Activated CD4-positive, alpha-beta T cell treated with anti-CD3 and anti-CD28 coated beads for 24 hours (primary cell): ENCODE data around the gene LRRIQ3.
A peak's percentile ranks its signal among the peaks of the same experiment; 100 is the strongest.
"Not testable (repeated sequence)": the region's sequence is repeated elsewhere in the genome, so short reads cannot be mapped to it uniquely, and the experiment has no call there.

ENCODE experiments used
- DNase-seq, 2 donors: peaks; one replicate each; pipeline ENCODE4 v3.0.0-alpha.2; 2020; ENCODE audit warnings: low read depth in 2 of 2

LRRIQ3 gene, protein sequence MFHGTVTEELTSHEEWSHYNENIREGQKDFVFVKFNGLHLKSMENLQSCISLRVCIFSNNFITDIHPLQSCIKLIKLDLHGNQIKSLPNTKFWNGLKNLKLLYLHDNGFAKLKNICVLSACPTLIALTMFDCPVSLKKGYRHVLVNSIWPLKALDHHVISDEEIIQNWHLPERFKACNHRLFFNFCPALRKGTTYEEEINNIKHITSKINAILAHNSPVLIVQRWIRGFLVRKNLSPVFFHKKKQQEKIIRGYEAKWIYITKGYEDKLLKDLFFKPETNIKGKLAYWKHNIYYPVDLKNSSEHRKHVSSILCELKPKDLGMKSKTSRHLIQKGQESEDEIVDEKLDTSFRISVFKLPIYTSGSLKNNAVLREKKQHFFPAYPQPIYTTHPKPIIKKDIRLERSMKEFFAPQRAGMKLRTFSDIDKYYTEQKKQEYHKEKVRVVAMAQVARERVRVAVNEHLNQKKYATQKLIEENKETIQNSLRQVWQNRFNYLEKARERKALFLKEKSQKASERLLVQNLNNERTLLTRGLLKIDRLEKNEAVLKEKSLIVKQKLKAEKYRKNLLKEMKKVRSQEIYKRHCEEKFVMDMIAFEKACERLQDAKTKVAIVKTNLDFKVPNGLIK

DNA sequence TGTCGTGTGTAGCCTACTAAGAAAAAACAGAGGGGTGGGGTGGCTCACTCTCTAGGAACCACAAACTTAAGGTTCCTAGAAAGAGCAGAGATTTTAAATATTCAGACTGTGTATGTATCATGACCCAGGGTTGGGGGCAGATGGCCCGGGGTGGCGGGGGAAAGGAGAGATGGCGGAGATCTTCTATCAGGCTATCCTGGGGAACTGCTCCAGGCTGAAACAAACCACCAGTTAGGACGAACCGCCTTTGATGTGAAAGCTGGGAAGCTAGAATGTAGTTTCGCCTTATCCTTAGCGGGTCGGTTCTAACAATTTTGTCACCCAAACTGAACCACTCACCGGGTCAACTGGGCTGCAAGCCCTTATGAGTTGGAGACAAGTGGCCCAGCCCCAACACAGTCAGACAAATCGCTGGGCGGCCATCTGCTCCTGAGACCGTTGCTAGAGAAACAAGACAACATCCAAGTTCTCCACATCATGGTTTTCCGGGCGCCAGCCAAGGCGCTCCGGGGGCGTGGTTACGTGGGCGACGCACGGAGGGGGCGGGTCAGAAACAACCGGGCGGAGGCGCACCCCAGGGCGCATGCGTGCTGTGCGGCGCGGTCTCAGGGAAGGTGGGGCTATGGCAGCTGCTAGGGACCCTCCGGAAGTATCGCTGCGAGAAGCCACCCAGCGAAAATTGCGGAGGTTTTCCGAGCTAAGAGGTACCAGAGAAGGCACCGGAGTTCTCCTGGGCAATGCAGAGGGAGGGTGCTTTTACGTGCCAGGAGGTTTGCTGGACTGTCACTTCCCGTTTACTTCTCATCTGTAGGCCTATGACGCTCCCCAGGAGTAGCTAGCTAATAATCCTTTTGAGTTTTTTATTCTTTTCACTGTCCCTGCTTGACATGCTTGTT lies at the start of gene LRRIQ3, which contains the start of gene FPGT:
Gene LRRIQ3, minus strand, starts transcription at position 520 of the 896 bp plus-strand sequence. CDS start 14,492 bp downstream, outside the sequence.
Gene FPGT, plus strand, starts transcription at position 586 of the 896 bp plus-strand sequence. Its CDS starts 37 bp downstream, at position 623.
- peak; percentile 90 to 92 for DNase-seq

DNA sequence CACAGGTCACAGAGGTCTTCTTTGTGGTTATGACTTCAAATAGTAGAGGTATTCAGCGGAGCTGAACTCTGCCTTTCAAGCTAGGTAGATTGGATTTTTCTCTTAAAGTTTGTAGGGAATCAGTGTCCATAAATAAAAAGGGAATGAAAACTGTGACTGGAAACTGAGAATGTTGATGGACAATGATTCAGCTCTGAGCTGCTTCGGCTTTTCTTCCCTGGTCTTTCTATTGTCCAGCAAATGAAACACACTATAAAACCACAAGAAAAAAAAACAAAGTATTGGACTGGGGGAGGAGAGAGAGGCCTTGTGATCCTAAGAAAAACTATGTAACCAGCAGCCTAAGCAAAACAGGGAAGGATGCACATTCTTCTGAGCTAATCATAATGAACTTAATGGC lies 48.3 kb upstream of the LRRIQ3 start:
- DNase-seq = no peak

DNA sequence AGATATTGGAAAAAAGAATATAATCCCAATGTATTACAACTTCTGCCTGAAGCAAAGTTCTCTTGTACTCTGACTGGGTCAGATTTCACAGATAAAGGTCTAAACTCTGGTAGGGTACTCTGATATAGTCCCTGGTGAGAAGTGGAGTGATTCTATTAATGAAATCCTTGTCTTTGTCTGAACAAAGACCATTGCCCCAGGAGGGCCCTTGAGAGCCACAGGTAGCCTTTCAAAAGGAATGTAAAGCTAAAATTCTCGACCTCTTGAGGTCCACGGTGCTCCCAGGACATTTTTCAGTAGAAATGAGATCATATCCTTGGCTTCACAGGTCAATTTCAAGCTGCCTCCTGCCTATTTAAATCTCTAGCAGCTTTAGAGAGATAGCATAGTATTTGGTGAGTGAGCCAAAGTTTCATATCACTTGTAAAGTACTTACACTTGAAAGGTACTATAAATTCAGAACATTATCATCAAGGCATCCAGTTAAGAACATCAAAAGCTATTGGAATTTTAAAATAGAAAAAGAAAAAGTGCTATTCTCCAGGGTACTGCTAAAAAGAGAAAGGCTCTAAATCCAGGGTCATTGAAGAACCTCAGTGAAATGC lies 47.3 kb upstream of the LRRIQ3 start:
- no peak for DNase-seq

DNA sequence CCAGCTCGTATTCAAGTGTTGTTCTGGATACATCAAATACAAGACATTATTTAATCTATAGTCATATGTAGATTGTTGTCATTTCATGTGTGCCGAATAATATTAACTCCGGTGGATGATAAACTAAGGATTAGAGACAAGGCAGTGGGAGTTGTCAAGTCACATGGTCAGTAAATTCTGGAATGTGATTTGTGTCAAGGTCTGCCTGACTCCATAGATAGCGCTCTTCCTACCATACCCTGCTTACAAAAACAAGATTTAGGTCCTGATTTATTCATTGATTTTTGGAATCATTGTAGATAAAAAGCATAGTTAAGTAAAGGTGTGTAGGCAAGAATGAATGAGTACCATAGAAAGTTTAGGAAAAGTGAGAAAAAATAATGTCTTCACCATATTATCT lies 39.8 kb upstream of the LRRIQ3 start:
- DNase-seq = no peak

DNA sequence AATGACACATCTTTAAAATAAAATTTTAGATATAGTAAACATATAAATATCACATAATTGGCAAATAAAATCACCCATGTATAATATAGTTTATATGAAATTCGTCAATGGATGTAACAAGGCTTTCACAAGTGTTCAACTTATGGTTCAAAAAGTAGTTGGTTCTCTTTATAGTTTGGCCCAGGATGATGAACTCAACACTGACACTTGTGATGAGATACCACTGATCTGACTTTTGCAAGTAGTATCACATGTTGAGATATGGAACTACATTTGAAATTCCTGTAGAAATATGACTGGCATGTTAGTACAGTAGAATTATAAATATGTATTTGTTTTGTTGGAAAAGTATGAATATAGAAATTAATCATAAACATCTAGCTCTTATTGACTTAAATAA lies 39.1 kb upstream of the LRRIQ3 start:
- DNase-seq = no peak

DNA sequence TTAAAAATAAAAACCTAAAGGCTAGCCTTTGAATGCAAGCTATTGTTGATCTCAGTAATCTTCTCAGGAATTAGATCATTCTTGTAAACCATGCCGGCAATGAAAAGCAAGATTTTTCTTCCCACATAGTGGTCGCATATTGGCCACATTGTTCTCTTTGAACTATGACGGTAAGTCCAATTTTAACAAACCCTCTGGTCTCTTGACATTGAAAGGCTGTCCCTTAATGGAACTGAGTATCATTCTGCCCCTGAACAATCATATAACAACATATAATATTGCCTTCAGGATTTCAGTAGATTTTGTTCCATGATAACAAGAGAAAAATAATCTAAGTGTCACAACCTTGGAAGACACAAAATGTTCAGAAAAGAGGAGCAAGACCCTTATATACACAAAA lies 38.5 kb upstream of the LRRIQ3 start:
- DNase-seq = no peak

DNA sequence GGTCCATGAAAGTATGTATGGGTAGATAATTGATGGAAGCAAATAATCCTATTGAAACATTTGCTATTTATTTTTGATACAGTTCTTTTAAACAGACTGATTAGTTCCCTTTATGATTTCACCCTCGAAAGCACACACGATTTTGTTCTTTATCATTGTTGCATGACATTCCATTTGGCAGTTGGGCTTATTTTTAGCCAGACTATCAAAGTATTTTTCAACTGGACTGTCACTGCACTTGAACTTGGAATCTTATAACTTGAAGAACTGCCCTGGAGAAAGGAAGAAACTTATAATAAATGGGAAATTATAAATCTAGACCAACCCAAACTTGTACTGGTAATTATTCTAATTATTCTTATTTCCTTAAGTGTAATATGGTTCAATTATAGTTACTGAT lies 37.2 kb upstream of the LRRIQ3 start, which contains the start of gene TNNI3K:
Gene TNNI3K, plus strand, starts transcription at position 235 of the 400 bp plus-strand sequence. Its CDS starts 65 bp downstream, at position 300.
- DNase-seq = no peak

DNA sequence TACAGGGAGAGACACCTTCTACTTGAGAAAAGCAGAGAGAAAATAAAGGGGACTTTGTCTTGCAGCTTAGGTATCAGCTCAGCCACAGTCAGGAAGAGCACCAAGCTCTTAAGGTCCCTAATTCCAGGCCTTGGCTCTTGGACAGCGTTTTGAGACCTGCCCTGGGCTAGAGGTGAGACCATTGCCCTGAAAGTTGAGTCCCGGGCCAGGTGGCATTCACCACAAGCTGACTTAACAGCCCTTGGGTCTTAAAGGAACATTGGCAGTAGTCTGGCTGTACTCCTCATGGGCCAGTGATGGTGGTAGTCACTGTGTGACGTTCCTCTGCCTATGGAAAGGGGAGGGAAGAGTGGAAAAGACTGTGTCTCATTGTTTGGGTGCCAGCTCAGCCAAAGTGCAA lies 25.5 kb upstream of the LRRIQ3 start:
- no peak for DNase-seq

DNA sequence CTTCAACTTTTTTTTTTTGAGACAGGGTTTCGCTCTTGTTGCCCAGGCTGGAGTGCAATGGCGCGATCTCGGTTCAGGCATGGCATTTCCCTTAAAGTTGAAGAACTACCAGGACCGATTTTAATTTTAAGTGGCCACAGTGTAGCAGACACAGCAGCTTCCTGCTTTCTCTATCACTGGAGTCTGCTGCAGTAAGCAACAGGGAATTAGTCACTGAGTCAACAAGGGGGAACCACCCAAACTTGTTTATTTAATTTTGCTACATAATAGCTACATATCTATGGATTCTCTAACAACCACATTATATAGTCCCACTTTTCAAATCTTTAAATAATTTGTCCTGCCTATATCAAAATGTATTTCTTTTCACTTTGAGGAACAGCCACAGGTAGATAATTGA lies 24.7 kb upstream of the LRRIQ3 start:
- DNase-seq = no peak

DNA sequence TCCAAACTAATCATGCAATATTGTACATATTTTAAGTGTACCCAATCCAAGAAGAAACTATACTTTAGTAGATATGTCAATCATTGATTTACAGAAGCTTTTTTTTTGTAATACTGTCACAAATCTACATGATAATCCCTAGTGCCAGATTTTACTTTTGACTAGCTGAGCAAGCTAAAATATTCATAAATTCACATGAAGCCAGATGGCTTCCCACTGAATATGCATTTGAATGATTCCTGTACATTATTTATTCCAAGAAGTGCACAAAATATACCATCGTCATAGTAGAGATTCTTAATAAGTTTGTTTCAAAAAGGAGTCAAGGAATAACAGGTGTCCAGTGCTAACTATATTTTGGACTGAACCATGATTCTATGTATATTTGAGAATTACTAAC lies 17.3 kb upstream of the LRRIQ3 start:
- no peak for DNase-seq

DNA sequence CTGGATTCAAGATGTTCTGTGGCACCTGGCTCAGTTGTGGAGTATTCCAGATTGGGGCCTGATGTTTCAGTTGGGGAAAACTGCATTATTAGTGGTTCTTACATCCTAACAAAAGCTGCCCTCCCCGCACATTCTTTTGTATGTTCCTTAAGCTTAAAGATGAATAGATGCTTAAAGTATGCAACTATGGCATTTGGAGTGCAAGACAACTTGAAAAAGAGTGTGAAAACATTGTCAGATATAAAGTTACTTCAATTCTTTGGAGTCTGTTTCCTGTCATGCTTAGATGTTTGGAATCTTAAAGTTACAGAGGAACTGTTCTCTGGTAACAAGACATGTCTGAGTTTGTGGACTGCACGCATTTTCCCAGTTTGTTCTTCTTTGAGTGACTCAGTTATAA lies 7.3 kb upstream of the LRRIQ3 start:
- DNase-seq = no peak

DNA sequence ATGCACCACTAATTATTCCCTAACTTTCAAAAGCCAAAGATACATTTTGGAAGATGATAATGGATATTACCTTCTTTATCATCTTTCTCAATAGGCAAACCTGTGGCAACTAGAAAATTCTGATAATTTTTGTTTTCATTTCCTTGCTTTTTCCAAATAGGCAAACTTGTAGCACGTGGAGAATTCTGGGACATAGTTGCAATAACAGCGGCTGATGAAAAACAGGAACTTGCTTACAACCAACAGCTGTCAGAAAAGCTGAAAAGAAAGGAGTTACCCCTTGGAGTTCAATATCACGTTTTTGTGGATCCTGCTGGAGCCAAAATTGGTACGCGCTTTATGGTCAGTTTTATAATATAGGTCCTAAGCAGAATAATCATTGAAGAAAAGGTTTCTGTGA lies 1.5 kb upstream of the LRRIQ3 start:
- DNase-seq = no peak

DNA sequence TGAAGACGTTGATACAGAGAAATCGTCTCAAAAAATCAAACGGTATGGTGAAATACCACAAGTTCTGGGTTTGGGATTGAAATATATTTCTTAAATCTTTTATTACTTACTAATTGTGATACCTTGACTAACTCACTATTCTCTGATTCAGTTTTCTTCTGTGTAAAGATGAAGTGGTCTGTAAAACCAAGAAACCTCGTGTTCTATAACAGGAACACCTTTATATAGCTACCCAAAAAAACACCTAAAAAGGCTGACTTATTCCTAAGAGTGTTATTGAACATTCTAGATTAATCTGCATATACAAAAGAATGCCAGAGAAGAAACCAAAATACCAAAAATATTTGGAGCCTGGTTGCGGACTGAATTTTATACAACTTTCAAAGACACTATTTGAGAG lies 721 bp downstream of the LRRIQ3 start:
- DNase-seq = no peak

DNA sequence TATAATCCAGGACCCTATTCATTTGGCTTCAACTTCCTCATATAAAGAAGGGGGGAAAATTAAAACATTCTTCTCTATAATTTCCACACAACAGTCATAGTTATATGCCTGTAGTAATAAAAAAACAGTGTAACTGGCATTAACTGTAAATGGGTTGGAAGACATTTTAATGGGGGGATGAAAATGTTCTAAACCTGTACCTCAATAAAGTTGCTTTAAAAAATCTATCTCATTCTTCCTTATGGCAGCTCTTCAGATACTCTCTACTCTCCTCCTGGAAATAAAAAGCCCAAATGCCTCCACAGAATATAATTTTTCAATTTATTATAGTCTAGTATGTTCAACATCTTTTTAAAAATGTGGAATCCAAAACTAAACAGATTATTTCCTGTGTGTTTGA lies 2.6 kb downstream of the LRRIQ3 start:
- no peak for DNase-seq

DNA sequence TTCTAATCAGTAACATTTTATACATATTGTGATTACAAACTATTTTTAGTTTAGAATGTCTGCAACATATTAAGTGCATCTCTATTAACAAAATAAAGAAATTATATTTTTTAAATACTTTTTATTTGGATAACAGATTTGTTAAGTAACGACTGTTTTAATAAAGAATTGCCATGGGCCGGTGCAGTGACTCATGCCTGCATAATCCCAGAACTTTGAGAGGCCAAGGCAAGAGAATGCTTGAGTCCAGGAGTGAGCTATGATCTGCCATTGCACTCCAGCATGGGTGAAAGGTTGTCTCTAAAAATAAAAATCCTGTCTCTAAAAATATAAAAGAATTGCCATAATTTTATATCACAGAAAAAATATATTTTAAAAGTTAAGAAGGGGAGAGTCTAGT lies 4.1 kb downstream of the LRRIQ3 start:
- no peak for DNase-seq

DNA sequence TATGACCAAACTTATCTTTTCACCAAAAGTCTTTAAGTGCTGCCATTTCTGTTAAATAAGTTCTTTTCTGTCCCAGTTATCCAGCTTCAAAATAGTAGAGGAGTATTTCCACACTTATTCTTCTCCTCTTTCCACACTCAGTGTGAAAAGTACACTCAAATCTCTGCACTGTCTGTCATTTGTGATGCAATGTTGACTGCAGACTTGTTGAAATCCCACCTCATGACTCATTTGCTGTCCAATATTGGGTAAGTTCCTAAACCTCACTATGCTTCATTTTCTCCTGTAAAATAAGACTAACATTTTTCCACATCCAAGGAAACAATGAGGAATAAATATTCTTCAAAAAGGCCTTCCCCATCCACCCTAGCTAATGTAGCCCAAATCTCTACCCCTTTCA lies 17.5 kb downstream of the LRRIQ3 start:
- DNase-seq = no peak

DNA sequence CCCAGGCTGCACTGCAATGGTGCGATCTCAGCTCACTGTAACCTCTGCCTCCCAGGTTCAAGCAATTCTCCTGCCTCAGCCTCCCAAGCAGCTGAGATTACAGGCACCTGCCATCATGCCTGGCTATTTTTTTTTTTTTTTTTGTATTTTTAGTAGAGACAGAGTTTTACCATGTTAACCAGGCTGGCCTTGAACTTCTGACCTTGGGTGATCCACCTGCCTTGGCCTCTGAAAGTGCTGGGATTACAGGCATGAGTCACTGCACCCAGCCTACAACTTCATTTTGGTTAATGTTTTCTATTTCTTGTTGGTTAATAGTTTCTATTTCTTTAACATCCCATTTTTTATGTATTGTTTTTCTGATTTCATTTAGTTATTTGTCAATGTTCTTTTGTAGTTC lies 23.6 kb downstream of the LRRIQ3 start:
- not testable (repeated sequence) for DNase-seq

DNA sequence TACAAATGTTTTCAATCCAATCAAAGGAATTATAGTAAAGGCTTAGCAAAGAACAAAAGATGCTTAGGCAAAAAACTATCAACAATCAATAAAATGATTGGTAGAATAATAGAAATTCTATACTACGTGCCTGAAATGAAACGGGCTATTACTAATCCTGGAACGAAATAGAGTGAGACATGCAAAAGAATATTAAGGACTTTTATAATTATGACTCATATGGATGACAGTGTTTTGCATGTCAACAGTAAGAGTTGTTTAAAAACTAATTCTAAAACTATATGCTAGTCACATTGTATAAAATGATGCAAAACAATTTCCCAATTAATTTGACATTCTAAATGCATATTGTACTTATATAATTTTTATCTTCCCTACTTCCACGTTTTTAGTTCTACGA lies 35.6 kb downstream of the LRRIQ3 start:
- no peak for DNase-seq

DNA sequence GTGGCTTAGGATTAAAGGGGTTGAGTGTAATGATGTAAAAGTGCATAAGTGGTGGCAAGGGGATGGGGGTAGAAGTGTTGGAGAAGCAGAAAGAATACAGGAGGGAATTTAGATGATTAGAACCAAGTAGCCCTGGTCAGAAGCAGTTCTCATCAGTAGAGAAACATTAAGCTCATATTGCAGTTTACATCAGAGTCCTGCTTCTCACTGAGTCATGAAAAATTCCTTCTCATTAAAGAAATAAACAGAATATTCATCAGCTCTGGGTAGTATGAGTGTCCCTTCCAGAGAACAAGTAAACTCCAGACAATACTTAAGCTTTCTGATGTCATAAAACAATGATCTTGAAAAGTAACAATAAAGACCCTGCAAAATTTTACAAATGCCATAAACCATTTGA lies 36.5 kb downstream of the LRRIQ3 start:
- DNase-seq = no peak

DNA sequence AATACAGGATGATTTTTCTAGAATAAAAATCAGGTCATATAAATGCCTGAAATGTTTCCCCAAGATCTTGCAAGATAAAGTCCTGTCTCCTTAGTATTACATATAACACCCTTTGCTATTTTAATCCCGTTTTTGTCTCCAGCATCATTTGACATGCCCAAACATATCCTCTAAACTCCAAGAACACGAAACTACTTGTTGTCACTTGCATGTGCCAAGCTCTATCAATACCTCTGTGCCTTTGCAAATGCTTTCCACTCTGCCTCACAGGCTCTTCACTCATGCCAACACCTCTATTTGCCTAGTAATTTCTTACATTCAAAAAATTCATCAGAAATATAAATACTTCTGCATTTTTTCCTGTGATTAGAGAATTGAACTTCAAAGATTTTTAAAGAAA lies 37.9 kb downstream of the LRRIQ3 start:
- no peak for DNase-seq

DNA sequence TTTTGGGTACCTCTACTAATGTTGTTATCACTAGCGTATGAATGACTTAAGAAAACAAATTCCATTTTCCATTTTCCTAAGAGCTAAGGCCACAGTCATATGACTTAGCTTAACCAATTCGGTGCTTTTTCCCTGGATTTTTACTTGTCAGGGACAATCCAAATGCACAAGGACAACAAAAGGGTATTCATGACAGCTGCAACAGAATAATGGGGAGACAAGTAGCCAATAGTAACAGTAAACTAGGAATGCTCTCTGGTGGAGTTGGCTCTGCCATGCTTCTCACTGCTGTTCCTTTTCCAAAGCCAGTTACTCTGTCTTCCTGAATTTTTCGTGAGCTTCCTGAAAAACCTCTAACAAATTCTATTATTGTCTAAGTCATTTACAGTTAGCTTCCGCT lies 52.9 kb downstream of the LRRIQ3 start:
- no peak for DNase-seq

DNA sequence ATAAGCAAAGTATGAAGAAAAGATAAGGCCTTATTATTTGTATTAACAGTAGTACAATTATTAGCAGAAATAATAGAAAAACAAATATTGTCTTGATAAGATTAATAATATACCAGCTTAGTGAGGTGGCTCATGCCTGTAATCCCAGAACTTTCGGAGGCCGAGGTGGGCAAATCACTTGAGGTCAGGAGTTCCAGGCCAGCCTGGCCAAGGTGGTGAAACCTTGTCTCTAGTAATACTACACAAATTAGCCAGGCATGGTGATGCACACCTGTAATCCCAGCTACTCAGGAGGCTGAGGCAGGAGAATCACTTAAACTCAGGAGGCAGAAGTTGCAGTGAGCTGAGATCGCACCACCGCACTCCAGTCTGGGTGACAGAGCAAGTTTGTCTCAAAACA lies 80.6 kb downstream of the LRRIQ3 start:
- not testable (repeated sequence) for DNase-seq
